Mesodermal cell (in vitro differentiated cells): Measurements from ENCODE around the gene RRBP1.
A peak's percentile ranks its signal among the peaks of the same experiment; 100 is the strongest.

ENCODE experiments used
- H3K27ac ChIP-seq: 2 replicates; pipeline ENCODE4 v1.7.0; 2013; ENCODE audit warnings: mild to moderate bottlenecking, low read depth, low read length, moderate library complexity; ENCODE audit not compliant: severe bottlenecking
- H3K36me3 ChIP-seq: 2 replicates; pipeline ENCODE4 v1.7.1; 2013; ENCODE audit warnings: mild to moderate bottlenecking, low read length, moderate library complexity; ENCODE audit not compliant: control insufficient read depth, insufficient read depth
- H3K4me1 ChIP-seq: one replicate; pipeline ENCODE4 v1.7.1; 2013; ENCODE audit warnings: mild to moderate bottlenecking, low read length; ENCODE audit not compliant: insufficient read depth, control insufficient read depth, poor library complexity, severe bottlenecking
- H3K4me3 ChIP-seq: 2 replicates; pipeline ENCODE4 v1.7.0; 2013; ENCODE audit warnings: low read length, control low read depth, mild to moderate bottlenecking; ENCODE audit not compliant: insufficient read depth, poor library complexity, severe bottlenecking; ENCODE audit errors: extremely low read depth
- H3K9me3 ChIP-seq: 2 replicates; pipeline ENCODE4 v1.7.1; 2013; ENCODE audit warnings: mild to moderate bottlenecking, low read length, moderate library complexity; ENCODE audit not compliant: control insufficient read depth
- WGBS, 2 experiments: methylation state at CpG; one replicate each; pipeline ENCODE4 v1.1.5; 2013; ENCODE audit warnings: missing lambda C conversion rate in 2 of 2; ENCODE audit not compliant: insufficient coverage in 2 of 2; 5-methylcytosine and 5-hydroxymethylcytosine counted together

Gene RRBP1

GRCh38 chr20:17721802-17722486, 39.9 kb upstream of the RRBP1 start:
- H3K27ac ChIP-seq = no peak overlapping the region
- 83 to 90% methylated on average over 2 to 5 of the region's 6 CpGs for WGBS, 2 experiments

GRCh38 chr20:17720755-17721154, 38.7 kb upstream of the RRBP1 start:
- Histone ChIP-seq H3K4me1 (no peaks in the 10 kb centered on the region), H3K27ac (no peak overlapping the region), H3K9me3 (no peaks in the 10 kb centered on the region), H3K4me3 (no peak overlapping the region), H3K36me3 (no peaks in the 10 kb centered on the region)
- WGBS, 2 experiments = 67% methylated on average over 3 of the region's 4 CpGs; no CpG with 5 or more reads in 1 of the 2 experiments

More at GRCh38 chr20:17721802-17722486, 39.9 kb upstream of the RRBP1 start:
- Histone ChIP-seq H3K4me3 (no peak overlapping the region), H3K9me3 (no peaks in the 10 kb centered on the region), H3K36me3 (no peaks in the 10 kb centered on the region), H3K4me1 (no peaks in the 10 kb centered on the region)

- H3K27ac ChIP-seq = no peak overlapping the region
- no peaks in the 10 kb centered on the region for H3K4me1 ChIP-seq
- no peaks in the 10 kb centered on the region for H3K9me3 ChIP-seq
- no peaks in the 10 kb centered on the region for H3K36me3 ChIP-seq
- no peak overlapping the region for H3K4me3 ChIP-seq
- 82% methylated on average over 7 of the region's 7 CpGs for WGBS, 2 experiments
Measured at GRCh38 chr20:17716331-17716730, 34.3 kb upstream of the RRBP1 start.

GRCh38 chr20:17715075-17715474, 33.0 kb upstream of the RRBP1 start:
- H3K4me1 ChIP-seq = peaks cover 12% of the 10 kb centered on the region
- H3K4me3 ChIP-seq = no peak overlapping the region
- H3K36me3 ChIP-seq = no peaks in the 10 kb centered on the region
- 89 to 97% methylated on average over 3 to 4 of the region's 5 CpGs for WGBS, 2 experiments
- no peaks in the 10 kb centered on the region for H3K9me3 ChIP-seq
- no peak overlapping the region for H3K27ac ChIP-seq

GRCh38 chr20:17714597-17714996, 32.6 kb upstream of the RRBP1 start:
- Histone ChIP-seq H3K4me3 (no peak overlapping the region), H3K9me3 (no peaks in the 10 kb centered on the region), H3K4me1 (peaks cover 14% of the 10 kb centered on the region), H3K36me3 (no peaks in the 10 kb centered on the region), H3K27ac (no peak overlapping the region)
- 80% methylated on average over 1 of the region's 1 CpG; no CpG with 5 or more reads in 1 of the 2 experiments for WGBS, 2 experiments

GRCh38 chr20:17712708-17713107, 30.7 kb upstream of the RRBP1 start:
- H3K36me3 ChIP-seq = no peaks in the 10 kb centered on the region
- 93 to 99% methylated on average over 4 of the region's 6 CpGs for WGBS, 2 experiments
- no peak overlapping the region for H3K27ac ChIP-seq
- H3K4me3 ChIP-seq = no peak overlapping the region
- H3K9me3 ChIP-seq = no peaks in the 10 kb centered on the region
- peaks cover 19% of the 10 kb centered on the region for H3K4me1 ChIP-seq

GRCh38 chr20:17712201-17712600, 30.2 kb upstream of the RRBP1 start:
- Histone ChIP-seq H3K27ac (no peak overlapping the region), H3K36me3 (no peaks in the 10 kb centered on the region), H3K9me3 (no peaks in the 10 kb centered on the region), H3K4me1 (peaks cover 19% of the 10 kb centered on the region), H3K4me3 (no peak overlapping the region)
- WGBS, 2 experiments = 90 to 100% methylated on average over 2 of the region's 4 CpGs

- no peaks in the 10 kb centered on the region for H3K9me3 ChIP-seq
- WGBS, 2 experiments = 86 to 88% methylated on average over 3 of the region's 5 CpGs
- H3K4me1 ChIP-seq = peaks cover 19% of the 10 kb centered on the region
- no peaks in the 10 kb centered on the region for H3K36me3 ChIP-seq
- no peak overlapping the region for H3K4me3 ChIP-seq
- H3K27ac ChIP-seq = peak overlapping the region; percentile 71
Measured at GRCh38 chr20:17711267-17711627, 29.2 kb upstream of the RRBP1 start.

GRCh38 chr20:17710379-17711266, 28.6 kb upstream of the RRBP1 start:
- H3K9me3 ChIP-seq = no peaks in the 10 kb centered on the region
- no peak overlapping the region for H3K4me3 ChIP-seq
- H3K36me3 ChIP-seq = no peaks in the 10 kb centered on the region
- 70 to 74% methylated on average over 15 to 16 of the region's 21 CpGs for WGBS, 2 experiments
- peaks cover 19% of the 10 kb centered on the region for H3K4me1 ChIP-seq
- H3K27ac ChIP-seq = peak overlapping the region; percentile 71

GRCh38 chr20:17709361-17710293, 27.6 kb upstream of the RRBP1 start:
- Histone ChIP-seq H3K4me3 (no peak overlapping the region), H3K9me3 (no peaks in the 10 kb centered on the region), H3K4me1 (peaks cover 19% of the 10 kb centered on the region), H3K27ac (peak overlapping the region; percentile 66), H3K36me3 (no peaks in the 10 kb centered on the region)
- 86 to 87% methylated on average over 9 to 10 of the region's 12 CpGs for WGBS, 2 experiments
